LNCaP clone FGC (cell line): ENCODE measurements around the gene PDZD4.

Source experiments
- DNase-seq: peaks from one replicate; pipeline ENCODE4 v3.0.0-alpha.2; 2011; ENCODE audit warnings: low read depth
- H3K4me3 ChIP-seq: 2 replicates; pipeline ENCODE4 v1.5.1; 2011; ENCODE audit warnings: mild to moderate bottlenecking, low read depth, low read length, control low read depth
- CTCF ChIP-seq: IDR thresholded peaks from 2 replicates; pipeline ENCODE4 v1.5.1; 2012; ENCODE audit warnings: mild to moderate bottlenecking; ENCODE audit not compliant: control insufficient read depth, insufficient read depth; ENCODE audit errors: extremely low read depth

The PDZD4 gene

GRCh38 chrX:153866302-153867019 lies 36.1 kb upstream of the PDZD4 start:
- no peak for TF ChIP-seq CTCF
- DNase-seq, result no peak
- H3K4me3 ChIP-seq, result no peak overlapping the region

GRCh38 chrX:153865685-153866084 lies 35.3 kb upstream of the PDZD4 start:
- no peak for TF ChIP-seq CTCF
- no peak overlapping the region for H3K4me3 ChIP-seq
- no peak for DNase-seq

GRCh38 chrX:153865321-153865580 lies 34.9 kb upstream of the PDZD4 start:
- no peak for DNase-seq
- TF ChIP-seq CTCF, result no peak
- no peak overlapping the region for H3K4me3 ChIP-seq

- H3K4me3 ChIP-seq, result no peak overlapping the region
- TF ChIP-seq CTCF, result no peak
- DNase-seq, result no peak
Measured at GRCh38 chrX:153864561-153865320, 34.4 kb upstream of the PDZD4 start.

GRCh38 chrX:153864101-153864500 lies 33.8 kb upstream of the PDZD4 start:
- no peak for TF ChIP-seq CTCF
- DNase-seq, result no peak
- no peak overlapping the region for H3K4me3 ChIP-seq

GRCh38 chrX:153863251-153863991 lies 33.1 kb upstream of the PDZD4 start:
- H3K4me3 ChIP-seq, result no peak overlapping the region
- DNase-seq, result no peak
- no peak for TF ChIP-seq CTCF
